ENCODE data around the gene LCP2. TPM values are rescaled to one million over a fixed set of nuclear protein-coding genes. Genes with fewer than 3 reads are reported as not detected.

LCP2 gene
- total RNA-seq, 4 donors from 2014 or later: 3.2 to 22.7 (median 6.9) TPM

GRCh38 chr5:170266570-170267381 is 30.8 kb downstream of the LCP2 start:
- Histone ChIP-seq H3K36me3 (no peaks in the 10 kb centered on the region), H3K9me3 (no peaks in the 10 kb centered on the region), H3K4me1 (peaks cover 3 to 6% of the 10 kb centered on the region in 2 donors), H3K27ac (peak overlapping the region in 1 of 3 donors; percentile 23), H3K4me3 (replicated peaks in 1 of 3) (no peak overlapping the region), H3K27me3 (no peaks in the 10 kb centered on the region)
- intact Hi-C loops (cut with DNase I): loop anchor here (5.0 to 10.0 kb wide), 2 partner anchors 78 to 161 kb away; no protein-coding TSS in a partner anchor
- TF ChIP-seq POLR2A (IDR thresholded peaks at IDR 0.05): no peak
- no peak for TF ChIP-seq CTCF (IDR thresholded peaks at IDR 0.05)
- no peak for DNase-seq
- WGBS, 2 donors: 80 to 83% methylated on average over 17 of the region's 17 CpGs

- intact Hi-C loops (cut with DNase I): loop anchor here (5.0 to 10.0 kb wide), 2 partner anchors 79 to 162 kb away; no protein-coding TSS in a partner anchor
- Histone ChIP-seq H3K27me3 (no peaks in the 10 kb centered on the region), H3K27ac (no peak overlapping the region), H3K4me3 (replicated peaks in 1 of 3) (no peak overlapping the region), H3K36me3 (no peaks in the 10 kb centered on the region), H3K9me3 (no peaks in the 10 kb centered on the region), H3K4me1 (peaks cover 3 to 6% of the 10 kb centered on the region in 2 donors)
- TF ChIP-seq POLR2A (IDR thresholded peaks at IDR 0.05) (no peak), CTCF (IDR thresholded peaks at IDR 0.05) (no peak)
- WGBS, 2 donors: 56 to 60% methylated on average over 5 of the region's 5 CpGs
- DNase-seq: no peak
Measured at GRCh38 chr5:170265522-170265921, 32.1 kb downstream of the LCP2 start.

GRCh38 chr5:170263906-170264305 is 33.7 kb downstream of the LCP2 start:
- TF ChIP-seq CTCF (IDR thresholded peaks at IDR 0.05): no peak
- TF ChIP-seq POLR2A (IDR thresholded peaks at IDR 0.05): no peak
- Histone ChIP-seq H3K36me3 (no peaks in the 10 kb centered on the region), H3K9me3 (no peaks in the 10 kb centered on the region), H3K4me3 (replicated peaks in 1 of 3) (no peak overlapping the region), H3K4me1 (peaks cover 3 to 6% of the 10 kb centered on the region in 2 donors), H3K27me3 (no peaks in the 10 kb centered on the region), H3K27ac (no peak overlapping the region)
- no peak for DNase-seq
- 67 to 80% methylated on average over 4 of the region's 4 CpGs for WGBS, 2 donors
- intact Hi-C loops (cut with DNase I): loop anchor here (10.0 kb wide), 1 partner anchor 81 kb away; no protein-coding TSS in a partner anchor

- 87 to 89% methylated on average over 15 of the region's 15 CpGs for WGBS, 2 donors
Measured at GRCh38 chr5:170262061-170263045, 35.2 kb downstream of the LCP2 start.

More at GRCh38 chr5:170262061-170263045, 35.2 kb downstream of the LCP2 start:
- Histone ChIP-seq H3K27ac (no peak overlapping the region), H3K27me3 (no peaks in the 10 kb centered on the region), H3K9me3 (no peaks in the 10 kb centered on the region), H3K4me3 (replicated peaks in 1 of 3) (no peak overlapping the region), H3K36me3 (no peaks in the 10 kb centered on the region), H3K4me1 (peaks cover 0 to 3% of the 10 kb centered on the region in 2 donors)
- no peak for DNase-seq
- intact Hi-C loops (cut with DNase I): loop anchor here (10.0 kb wide), 1 partner anchor 82 kb away; no protein-coding TSS in a partner anchor
- no peak for TF ChIP-seq CTCF (IDR thresholded peaks at IDR 0.05)
- TF ChIP-seq POLR2A (IDR thresholded peaks at IDR 0.05): no peak
